Suppressor macrophage treated with lipopolysaccharide for 1 hour (primary cell): ENCODE results near the gene PRPF38A.

Source experiments
- DNase-seq, 3 donors: peaks; one replicate each; pipeline ENCODE4 v3.0.0-alpha.2; 2020 to 2022

Gene PRPF38A

DNA sequence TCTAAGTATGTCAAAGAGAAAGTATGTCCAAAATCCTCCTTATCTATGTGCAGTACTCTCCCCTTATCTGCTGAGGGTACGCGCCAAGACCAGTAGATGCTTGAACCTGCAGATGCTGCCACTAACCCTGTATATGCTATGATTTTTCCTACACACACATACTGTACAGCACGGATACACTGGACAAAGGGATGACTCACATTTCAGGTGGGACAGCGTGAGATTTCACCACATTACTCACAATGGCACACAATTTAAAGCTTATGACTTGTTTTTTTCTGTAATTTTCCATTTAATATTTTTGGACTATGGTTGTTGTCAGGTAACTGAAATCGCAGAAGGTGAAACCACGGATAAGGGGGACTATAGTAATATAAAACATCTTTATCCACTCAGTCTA lies 4.3 kb upstream of the PRPF38A start:
- DNase-seq, result no peak

DNA sequence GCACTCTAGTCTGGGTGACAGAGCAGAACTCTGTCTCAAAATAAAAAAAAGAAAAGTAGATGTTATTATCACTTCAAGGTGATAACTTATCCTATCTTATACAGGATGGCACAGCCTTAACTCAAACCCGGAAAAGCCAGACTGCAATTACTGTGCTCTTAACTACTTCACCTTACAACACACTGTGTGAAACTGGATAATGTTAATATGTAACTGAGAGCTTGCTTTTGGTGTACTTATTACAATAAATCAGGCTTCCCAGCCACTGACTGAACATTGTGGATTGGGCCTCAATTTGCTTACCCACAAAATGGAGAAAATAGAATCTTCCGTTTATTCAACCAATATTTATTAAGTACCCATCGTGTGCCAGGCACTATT lies 1.6 kb upstream of the PRPF38A start:
- no peak for DNase-seq

DNA sequence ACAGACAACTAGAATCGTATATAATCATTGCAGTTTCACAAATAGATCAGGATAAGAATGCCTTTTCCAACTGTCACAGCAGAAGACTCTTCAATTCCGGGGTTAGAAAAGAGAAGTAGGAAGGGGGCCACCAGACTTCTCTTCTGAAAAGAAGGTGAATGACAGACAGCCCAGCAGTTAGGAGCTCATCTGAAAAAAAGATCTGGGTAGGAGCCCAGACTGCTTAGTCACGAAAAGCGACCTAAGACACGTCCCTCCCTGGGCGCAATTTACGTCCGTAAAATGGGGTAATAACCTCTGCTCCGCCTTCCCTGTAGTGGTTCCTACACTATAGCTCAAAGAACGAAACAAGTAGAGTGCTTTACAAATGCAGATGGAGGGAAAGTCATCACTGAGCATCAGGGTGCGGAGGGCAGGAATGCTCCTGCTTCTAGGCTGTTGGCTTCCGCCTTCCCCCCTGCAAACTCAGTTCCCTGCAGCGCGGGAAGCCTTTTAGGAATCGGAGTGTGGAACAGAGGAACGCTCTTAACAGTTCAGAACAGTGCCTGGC lies 761 bp upstream of the PRPF38A start:
- peak; percentile 76 to 83 (median 78) for DNase-seq

DNA sequence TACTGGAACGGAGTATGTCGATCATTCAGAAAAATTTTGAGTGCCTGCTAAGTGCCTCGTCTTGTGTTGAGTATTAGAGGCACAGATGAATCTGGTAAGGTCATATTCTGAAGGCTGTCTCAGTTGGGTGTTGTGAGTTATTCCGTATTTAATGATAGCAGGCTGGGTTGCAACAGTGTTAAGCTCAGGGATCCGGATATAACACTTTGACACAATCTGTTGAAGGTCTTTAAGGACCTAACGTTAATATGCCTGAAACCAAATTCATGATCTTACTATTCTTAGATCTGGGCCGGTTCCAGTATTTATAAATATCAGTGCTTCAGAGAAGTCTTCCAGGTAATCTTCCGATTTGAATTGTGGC lies 555 bp downstream of the PRPF38A start:
- DNase-seq, result no peak

GRCh38 chr1:52413410-52413989 lies 9.1 kb downstream of the PRPF38A start:
- no peak for DNase-seq

- DNase-seq, result no peak
These were observed 10.5 kb downstream of the PRPF38A start for GRCh38 chr1:52414942-52415341.

- DNase-seq, result no peak
These were observed 12.4 kb downstream of the PRPF38A start for GRCh38 chr1:52416811-52417210.

GRCh38 chr1:52420713-52421112 lies 16.3 kb downstream of the PRPF38A start:
- no peak for DNase-seq

GRCh38 chr1:52423055-52423454 lies 18.7 kb downstream of the PRPF38A start:
- DNase-seq, result no peak

GRCh38 chr1:52423771-52424170 lies 19.4 kb downstream of the PRPF38A start:
- DNase-seq, result no peak

- peak in 1 of 3 donors; percentile 30 for DNase-seq
These were observed 19.8 kb downstream of the PRPF38A start for GRCh38 chr1:52424231-52424636.

DNA sequence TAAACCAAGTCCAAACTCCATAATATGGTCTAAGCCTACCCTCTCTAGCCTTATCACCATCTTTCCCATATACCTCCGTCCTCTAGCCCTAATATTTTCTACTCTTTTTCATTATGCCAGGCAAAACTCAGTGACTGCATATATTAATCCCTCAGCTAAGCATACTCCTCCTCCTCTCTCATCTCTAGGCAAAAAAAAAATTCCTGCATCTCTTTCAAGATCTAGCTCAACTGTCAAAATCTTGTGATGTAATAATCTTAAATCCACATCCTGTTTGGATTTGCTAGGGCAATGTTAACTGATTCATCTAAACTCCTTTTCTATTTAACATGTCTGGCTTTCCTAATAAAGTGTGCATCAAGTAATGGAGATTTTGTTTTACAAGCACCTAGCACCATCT lies 20.4 kb downstream of the PRPF38A start:
- DNase-seq, result no peak

- peak in 1 of 3 donors; percentile 10 for DNase-seq
These were observed 22.0 kb downstream of the PRPF38A start for GRCh38 chr1:52426371-52426770.

- no peak for DNase-seq
These were observed 22.8 kb downstream of the PRPF38A start for GRCh38 chr1:52427152-52427551.

DNA sequence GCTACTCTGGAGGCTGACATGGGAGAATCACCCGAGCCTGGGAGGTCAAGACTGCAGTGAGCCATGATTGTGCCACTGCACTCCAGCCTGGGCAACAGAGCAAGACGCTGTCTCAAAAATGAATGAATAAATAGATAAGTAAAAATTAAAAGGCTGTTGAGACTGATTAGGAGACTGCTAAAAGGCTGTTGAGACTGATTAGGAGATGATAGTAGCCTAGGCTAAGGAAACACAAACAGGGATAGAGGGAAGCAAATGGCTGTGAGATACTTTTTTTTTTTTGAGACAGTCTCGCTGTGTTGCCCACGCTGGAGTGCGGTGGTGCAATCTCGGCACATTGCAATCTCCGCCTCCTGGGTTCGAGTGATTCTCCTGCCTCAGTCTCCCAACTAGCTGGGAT lies 28.4 kb downstream of the PRPF38A start:
- DNase-seq, result no peak

- no peak for DNase-seq
These were observed 30.8 kb downstream of the PRPF38A start for GRCh38 chr1:52435211-52435610.

GRCh38 chr1:52435650-52436049 lies 31.2 kb downstream of the PRPF38A start:
- DNase-seq, result no peak

DNA sequence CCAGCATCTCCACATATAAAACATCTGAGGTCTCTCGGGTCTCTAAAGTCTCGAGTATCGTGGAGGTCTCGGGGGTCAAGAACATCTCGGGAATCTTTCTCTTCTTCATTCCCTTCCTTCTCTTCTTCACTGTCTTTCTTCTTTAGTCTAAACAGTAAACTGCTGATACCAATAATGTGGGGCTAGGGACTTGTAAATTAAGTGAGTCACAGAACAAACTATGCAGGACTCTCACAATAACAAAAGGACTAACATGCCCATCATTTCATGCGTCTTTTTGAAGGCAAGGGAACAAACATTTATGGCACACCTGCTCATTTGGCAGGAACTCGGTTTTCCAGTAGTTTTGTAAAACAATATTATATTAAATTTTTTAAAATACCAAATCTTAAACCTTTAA lies 32.4 kb downstream of the PRPF38A start:
- DNase-seq, result no peak

DNA sequence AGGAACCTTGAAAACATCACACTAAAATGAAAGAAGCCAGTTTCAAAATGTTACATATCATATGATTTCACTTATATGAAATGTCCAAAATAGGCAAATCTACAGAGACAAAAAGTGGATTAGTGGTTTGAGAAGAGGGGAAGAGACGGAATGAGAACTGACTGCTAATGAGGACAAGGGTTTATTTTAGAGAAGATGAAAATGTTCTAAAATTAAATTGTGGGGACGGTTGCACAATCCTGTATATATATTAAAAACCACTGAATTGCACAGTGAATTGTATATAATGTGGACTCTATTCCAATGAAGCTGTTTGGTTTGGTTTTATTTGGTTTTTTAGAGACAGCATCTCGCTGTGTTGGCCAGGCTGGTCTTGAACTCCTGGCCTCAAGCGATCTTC lies 35.6 kb downstream of the PRPF38A start:
- DNase-seq, result peak in 2 of 3 donors; percentile 3 to 31

DNA sequence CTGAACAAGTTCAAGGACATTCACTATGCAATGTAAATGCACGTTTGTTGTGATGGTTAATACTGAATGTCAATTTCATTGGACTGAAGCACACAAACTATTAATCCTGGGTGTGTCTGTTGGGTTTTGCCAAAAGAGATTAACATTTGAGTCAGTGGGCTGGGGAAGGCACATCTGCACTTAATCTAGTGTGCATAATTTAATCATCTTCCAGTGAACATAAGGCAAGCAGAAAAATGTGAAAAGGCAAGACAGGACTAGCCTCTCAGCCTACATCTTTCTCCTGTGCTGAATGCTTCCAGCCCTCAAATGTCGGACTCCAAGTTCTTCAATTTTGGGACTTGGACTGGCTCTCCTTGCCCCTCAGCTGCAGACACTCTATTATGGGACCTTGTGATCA lies 40.1 kb downstream of the PRPF38A start:
- no peak for DNase-seq

DNA sequence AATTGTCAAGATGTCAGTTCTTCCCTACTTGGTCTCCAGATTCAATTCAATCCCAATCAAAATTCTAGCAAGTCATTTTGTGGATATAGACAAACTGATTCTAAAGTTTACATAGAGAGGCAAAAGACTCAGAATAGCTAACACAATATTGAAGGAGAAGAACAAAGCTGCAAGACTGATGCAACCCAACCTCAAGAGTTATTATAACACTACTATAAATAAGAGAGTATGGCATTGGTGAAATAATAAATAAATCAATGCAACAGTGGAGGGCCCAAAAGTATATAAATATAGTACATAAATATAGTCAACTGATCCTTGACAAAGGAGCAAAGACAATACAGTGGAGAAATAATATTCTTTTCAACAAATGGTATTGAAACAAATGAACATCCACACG lies 49.7 kb downstream of the PRPF38A start:
- no peak for DNase-seq

- no peak for DNase-seq
These were observed 50.4 kb downstream of the PRPF38A start for GRCh38 chr1:52454779-52455178.

DNA sequence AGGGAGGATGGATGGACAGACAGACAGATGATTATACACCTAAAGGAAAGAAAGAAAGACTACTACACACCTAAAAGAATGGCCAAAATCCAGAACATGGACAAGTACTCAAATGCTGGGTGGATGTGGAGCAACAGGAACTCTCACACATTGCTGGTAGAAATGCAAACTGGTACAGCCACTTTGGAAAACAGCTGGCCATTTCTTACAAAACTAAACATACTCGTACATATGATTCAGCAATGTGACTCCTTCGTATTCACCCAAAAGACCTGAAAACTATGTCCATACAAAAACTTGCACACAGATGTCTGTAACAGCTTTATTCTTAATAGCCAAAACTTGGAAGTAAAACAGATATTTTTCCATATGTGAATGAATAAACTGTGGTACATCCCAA lies 51.3 kb downstream of the PRPF38A start:
- no peak for DNase-seq

GRCh38 chr1:52460694-52461093 lies 56.3 kb downstream of the PRPF38A start:
- DNase-seq, result no peak

- DNase-seq, result no peak
These were observed 57.4 kb downstream of the PRPF38A start for GRCh38 chr1:52461821-52462220.
